ENCODE results near the gene YPEL5.

Gene YPEL5

DNA sequence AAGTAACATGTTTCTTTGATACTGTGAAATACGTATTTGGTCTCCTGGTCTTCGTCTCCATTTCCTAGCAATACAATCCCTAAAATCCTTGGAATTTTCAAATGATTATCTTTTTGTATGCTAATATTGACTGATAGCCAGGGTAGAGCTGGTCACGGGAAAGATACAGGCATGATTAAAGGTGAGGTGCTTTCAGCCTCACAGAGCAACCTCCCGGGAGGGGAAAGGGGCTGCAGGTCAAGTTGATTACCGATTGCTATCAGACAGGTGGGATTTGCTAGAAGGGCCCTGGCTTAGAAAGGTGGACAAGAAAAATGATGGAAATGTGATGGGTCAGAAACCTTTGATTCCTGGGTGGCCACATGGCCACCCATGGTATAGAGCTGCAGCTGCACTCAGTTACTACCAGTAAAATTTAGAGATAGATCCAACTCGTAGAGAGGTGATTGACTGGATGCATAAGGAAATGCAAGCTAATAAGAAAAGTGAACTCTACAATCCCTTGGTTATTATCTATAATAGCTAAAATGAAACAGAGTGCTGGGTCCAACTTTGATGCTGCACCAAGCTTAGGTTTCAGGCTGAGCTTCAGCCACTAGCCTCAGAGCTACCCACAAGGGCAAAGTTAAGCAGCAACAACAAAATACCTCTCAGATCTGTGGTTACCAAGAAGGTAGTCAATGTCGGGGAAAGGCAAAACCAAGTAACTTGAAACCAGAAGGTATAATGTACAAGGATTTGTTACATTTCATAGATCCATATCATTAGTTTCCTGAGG lies 15.3 kb downstream of the YPEL5 start:
- H3K4me3 ChIP-seq (ENCODE audit: low read length) = no peak overlapping the region
- DNase-seq (ENCODE audit: low read depth, low spot score) = no peak

DNA sequence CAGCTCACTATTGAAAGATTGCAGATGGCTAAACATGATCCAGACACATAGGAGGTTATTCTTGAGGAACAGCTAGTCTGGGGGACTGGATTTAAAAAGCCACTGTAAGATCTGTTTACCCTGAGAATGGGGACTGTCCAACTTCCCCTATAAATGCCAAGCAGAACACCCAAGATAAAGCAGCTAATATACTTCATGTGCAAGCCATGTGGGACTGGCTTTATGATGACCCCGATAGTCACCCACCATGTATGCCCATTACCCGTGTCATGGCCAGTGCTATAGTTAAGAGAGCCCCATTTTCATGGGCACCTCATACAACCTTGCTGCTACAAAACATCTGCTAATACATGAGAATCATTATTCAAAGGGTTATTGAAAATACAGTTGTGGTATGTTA lies 16.0 kb downstream of the YPEL5 start:
- H3K4me3 ChIP-seq (ENCODE audit: low read length) = no peak overlapping the region
- no peak for DNase-seq (ENCODE audit: low read depth, low spot score)

DNA sequence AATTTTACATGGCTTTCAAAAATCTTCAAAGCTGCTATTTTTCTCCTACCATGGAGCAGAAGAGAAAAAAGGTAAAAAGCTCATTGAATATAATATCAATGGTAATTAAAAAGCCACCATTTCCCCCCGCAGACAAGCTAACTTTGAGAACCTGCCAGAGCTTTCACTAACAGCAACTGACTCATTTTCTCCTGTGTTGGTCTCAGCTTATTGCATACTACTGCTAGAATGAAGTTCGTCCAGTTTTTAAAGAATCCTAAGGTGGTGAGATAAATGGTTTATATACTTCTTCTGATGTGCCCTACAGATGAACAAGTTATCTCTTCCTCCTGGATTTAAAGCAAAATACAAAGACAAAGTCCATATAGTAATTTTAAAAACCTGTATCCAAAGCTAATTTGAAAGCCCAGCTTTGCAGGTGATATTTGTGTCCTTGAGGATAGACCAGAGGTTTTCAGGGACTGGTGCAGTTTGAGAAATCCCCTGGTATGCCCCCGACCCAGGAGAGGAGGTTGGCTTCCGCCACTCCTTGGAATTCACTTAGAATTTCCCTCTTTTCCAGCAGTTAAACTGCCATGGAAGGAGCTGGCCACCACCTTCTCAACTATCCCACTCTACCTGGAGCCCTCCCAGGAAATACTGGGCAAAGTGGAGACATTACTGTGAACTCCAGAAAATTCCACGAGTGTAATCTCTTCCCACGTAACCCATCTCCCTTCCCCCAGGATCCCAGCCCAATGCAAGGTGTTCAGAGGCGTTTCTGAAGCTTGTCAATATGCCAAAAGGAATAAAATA lies 17.5 kb downstream of the YPEL5 start:
- no peak overlapping the region for H3K4me3 ChIP-seq (ENCODE audit: low read length)
- DNase-seq (ENCODE audit: low read depth, low spot score) = no peak

DNA sequence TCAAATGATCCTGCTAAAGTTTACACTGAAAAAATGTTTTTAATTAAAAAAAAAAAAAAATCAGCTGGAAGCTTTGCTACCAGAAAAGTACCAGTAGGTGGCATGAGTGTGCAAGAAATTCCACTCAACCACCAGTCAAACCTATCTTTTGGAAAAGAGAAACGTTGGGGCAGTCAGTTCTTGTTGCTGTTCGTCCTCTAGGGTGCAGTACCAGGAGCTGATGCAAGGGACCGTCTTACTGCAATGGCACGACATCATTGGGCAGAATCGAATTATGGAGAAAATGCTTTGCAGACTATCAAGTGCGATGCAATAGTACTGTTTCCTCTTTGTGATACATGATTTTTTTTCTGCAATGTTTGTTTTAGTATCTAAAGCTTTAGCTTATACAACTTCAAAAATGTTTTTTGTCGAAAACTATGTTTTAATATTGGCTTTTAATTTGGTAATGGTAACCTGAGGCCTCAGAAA lies 18.3 kb downstream of the YPEL5 start:
- no peak overlapping the region for H3K4me3 ChIP-seq (ENCODE audit: low read length)
- peak; percentile 84 for DNase-seq (ENCODE audit: low read depth, low spot score)

DNA sequence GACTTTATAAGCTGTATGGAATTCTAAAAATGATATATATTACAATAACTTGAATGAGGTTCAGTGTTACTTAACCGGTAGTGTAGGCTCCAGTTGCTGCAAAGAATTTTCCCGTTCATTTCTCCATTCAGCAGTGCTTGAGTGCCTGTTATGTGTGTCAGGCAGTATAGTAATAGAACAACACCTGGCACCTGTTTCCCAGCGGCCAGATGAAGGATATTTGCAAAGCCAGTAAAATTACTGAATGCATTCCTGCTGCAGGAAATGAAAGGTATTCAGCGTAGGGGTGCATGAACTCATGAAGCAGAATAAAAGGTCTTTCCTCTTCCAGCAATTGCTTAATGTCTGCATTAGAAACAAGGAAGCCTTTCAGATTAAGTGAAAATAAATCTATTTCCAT lies 18.8 kb downstream of the YPEL5 start:
- H3K4me3 ChIP-seq (ENCODE audit: low read length) = no peak overlapping the region
- DNase-seq (ENCODE audit: low read depth, low spot score) = no peak

DNA sequence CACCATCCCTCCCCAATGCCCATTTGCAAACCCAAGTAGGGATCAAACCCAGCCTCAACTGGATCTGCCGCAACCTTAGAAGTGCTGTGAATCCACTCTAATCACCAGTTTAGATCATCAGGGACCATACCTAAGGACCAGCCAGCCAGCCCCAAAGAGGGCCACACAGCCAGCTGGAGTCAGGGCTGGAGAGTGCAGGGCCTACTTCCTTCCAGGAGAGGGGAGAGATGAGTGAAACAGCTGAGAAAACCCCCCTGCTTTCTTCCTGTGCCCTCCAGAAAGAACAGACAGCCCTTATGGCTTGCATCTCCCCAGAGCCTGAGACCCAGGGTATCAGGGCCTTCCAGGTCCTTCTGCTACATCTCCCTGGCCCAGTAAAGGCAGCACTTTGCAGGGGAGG lies 25.8 kb downstream of the YPEL5 start:
- DNase-seq (ENCODE audit: low read depth, low spot score) = no peak
- no peak overlapping the region for H3K4me3 ChIP-seq (ENCODE audit: low read length)

DNA sequence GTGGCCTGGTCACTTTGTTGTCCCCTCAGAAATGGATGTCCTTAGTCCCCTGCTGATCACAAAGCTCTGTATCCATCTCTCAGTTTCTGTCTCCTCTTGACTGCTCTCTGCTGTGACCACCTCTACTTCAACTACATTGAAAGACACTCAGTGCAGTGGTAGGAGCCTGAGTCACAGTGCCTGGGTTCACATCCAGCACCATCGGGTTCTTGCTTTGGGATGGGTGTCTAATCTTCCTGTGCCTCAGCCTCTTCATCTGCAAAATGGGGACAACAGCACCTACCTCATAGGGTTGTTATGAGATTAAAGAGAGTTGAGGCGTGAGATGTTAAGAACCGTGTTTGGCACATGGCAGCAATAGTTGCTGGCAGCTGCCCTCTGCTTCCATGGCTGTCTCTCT lies 30.6 kb downstream of the YPEL5 start:
- no peak overlapping the region for H3K4me3 ChIP-seq (ENCODE audit: low read length)
- no peak for DNase-seq (ENCODE audit: low read depth, low spot score)

DNA sequence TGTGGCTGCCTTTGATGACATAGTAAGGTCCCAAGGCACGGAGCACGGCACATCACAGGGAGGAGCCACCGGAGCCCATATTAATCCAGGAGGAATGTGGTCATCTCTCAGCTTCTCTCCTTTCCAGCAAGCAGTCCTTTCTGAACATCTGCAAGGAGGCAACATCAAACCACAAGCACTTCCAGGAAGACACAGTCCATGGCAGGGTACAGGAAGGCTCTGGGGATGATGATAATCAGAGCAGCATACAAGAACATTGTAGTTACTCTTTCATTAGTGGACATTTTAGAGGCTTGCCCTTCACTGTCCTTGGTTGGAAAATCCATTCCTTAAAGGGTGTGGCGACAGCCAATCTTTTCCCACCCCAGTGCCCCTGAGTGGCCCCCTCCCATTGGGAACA lies 31.1 kb downstream of the YPEL5 start:
- DNase-seq (ENCODE audit: low read depth, low spot score) = no peak
- H3K4me3 ChIP-seq (ENCODE audit: low read length) = no peak overlapping the region

DNA sequence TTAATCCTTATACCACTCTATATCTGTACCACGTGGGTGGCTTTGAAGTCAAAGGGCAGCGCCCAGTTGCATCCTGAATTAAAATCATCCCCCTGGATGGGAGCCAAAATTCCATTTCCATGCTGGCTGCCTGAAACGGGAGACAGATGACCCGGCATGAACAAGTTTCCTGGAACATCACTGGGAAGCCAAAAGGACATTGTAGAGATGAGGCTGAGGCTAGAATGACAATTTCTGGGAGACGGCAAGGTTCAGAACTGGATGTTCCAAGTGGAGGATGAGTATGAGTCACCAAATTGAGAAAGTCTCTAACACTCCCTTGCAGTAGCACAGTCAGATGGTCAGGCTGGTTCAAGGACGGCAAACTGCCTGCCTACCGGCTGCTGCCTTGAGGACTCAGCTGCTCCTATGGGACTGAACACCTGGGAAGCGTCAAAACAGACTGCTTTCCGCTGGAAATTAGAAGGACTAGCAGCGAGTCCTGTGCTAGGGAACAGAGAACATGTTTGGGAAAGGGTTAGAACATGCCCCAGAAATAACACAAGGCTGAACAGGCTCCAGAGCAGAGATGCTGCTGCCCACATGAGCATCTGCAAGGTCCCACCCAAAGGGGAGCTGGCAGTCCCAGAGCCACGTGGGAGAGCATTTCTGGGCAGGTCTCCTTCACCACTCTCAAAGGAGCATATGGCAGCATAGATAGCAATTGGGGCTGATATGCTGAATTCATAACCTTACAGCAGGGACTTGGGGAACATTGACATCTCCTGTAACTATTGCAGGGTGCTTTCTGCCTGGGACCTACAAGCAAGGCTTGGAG lies 32.0 kb downstream of the YPEL5 start:
- no peak for DNase-seq (ENCODE audit: low read depth, low spot score)
- no peak overlapping the region for H3K4me3 ChIP-seq (ENCODE audit: low read length)

DNA sequence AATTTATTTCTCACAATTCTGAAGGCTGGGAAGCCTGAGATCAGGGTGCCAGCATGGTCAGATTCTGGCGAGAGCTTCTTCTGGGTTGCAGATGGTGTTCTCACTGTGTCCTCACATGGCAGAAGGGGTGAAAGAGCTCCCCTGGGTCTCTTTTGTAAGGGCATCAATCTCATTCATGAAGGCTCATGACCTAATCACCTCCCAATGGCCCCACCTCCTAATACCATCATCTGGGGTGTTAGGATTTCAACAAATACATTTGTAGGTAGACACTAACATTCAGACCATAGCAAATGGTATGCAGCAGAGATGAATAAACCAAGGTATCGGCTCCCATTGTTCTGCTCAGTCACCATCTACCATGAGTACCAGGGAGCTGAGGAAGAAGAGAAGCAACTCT lies 32.7 kb downstream of the YPEL5 start:
- no peak for DNase-seq (ENCODE audit: low read depth, low spot score)
- H3K4me3 ChIP-seq (ENCODE audit: low read length) = no peak overlapping the region

DNA sequence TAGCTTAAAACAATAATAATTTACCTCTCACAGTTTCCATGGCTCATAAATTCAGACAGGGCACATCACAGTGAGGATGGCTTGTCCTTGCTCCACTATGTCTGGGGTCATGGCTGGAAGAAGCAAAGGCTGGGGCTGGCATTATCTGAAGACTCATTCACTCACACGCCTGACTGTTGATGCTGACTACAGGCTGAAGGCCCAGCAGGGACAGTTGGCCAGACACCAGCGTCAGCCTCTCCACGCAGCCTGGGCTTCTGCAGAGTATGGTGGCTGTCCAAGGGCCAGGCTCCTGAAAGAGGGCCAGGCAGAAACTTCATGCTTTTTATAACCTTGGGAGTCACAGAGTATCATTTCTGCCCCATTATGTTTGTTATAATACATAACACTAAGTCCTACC lies 33.4 kb downstream of the YPEL5 start:
- no peak for DNase-seq (ENCODE audit: low read depth, low spot score)

DNA sequence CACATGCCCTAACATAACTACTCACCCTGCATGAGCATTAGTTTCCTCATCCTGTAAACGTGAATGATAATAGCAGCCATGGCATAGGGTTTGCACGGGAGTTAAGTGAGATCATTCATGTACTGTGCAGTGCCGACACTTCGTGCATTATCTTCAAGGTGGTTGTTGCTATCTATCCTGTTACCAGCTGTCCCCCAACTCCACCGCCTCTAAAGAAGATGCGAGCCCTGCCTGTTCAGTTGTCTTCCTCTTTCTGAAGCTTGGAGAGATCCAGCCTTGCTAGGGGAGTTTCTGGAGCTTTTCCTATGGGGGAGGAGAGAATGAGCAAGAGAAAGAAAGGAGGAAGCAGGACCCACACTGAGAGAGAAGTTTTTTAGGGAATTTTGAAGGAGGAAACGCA lies 34.4 kb downstream of the YPEL5 start:
- no peak for DNase-seq (ENCODE audit: low read depth, low spot score)
- H3K4me3 ChIP-seq (ENCODE audit: low read length) = no peak overlapping the region

More for the DNA sequence above, 33.4 kb downstream of the YPEL5 start:
- H3K4me3 ChIP-seq (ENCODE audit: low read length) = no peak overlapping the region

DNA sequence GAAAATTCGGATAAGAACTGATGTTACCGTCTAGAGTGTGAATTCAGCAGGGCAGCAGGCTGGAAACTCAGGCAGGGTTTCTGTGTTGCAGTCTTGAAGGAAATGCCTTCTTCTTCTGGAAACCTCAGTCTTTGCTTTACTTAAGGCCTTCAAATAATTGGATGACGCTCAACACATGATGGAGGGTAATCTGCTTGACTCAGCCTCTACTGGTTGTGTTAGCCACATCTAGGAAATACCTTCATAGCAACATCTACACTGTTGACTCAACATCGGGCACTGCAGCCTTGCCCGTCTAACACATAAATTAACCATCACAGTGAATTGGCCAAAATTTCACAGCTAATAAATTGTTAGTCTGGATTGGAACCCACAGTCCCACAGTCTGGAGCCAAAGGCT lies 37.2 kb downstream of the YPEL5 start:
- DNase-seq (ENCODE audit: low read depth, low spot score) = no peak
- no peak overlapping the region for H3K4me3 ChIP-seq (ENCODE audit: low read length)

DNA sequence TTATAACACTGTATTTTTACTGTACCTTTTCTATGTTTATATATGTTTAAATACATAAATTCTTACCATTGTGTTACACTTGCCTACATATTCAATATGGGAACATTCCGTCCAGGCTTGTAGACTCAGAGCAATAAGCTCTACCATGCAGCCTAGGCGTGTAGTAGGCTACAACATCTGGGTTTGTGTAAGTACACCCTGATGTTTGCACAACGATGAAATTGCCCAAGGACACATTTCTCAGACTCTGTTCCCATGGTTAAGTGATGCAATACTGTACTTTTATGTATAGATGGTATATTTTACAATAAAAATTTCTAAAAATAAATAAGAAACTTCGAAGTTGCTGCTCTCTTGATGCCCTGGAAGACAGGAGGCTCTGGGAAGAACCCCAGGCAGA lies 38.4 kb downstream of the YPEL5 start:
- no peak for DNase-seq (ENCODE audit: low read depth, low spot score)
- no peak overlapping the region for H3K4me3 ChIP-seq (ENCODE audit: low read length)

DNA sequence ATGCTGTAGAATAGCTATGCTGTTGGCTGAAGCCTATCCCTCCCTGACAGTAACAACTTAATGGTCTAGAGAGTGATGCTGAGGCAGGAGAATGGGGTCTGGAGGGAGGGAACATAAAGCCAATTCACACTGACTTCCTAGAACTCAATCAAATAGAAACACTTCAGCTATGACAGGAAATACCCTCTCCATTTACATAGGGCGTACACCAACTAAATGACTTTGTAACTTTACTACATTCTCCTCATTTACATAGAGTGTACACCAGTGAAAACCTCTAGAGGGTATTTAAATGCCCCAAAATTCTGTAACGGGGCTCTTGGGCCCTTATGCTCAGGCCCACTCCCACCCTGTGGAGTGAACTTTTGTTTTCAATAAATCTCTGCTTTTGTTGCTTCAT lies 41.5 kb downstream of the YPEL5 start:
- DNase-seq (ENCODE audit: low read depth, low spot score) = no peak
- H3K4me3 ChIP-seq (ENCODE audit: low read length) = no peak overlapping the region

DNA sequence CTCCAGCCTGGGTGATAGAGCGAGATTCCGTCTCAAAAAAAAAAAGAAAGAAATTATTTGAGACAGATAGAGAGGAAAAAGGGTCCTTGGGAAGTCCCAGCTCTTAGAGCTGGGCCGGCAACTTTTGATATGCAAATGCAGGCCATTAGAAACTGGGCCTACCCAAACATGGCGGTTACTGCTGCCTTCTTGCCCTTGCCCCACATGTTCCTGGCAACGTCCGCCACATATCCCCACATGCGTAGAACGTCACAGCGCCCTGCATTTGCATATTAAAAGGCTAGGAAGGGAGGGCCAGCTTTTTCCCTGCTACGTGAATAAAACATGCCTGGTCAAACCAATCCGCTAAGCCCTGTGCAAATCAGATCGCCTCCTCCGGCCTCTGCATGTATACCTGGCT lies 43.8 kb downstream of the YPEL5 start:
- DNase-seq (ENCODE audit: low read depth, low spot score) = no peak
- H3K4me3 ChIP-seq (ENCODE audit: low read length) = no peak overlapping the region

DNA sequence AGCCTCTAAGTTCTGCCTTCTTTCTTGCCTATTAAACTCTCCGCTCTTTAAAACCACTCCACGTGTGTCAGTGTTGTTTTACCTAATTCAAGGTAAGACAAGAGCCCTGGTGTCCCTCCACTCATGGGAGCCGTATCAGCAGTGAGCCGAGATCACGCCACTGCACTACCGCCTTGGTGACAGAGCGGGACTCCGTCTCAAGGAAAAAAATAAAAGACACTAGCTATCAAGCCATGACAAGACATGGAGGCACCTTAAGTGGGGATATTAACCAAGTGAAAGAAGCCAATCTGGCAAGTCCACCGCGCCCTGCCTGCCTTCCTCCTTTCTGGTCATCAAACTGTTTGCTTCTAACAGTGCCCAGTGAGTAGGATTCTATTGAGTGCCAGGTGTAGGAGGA lies 44.3 kb downstream of the YPEL5 start:
- no peak for DNase-seq (ENCODE audit: low read depth, low spot score)
- no peak overlapping the region for H3K4me3 ChIP-seq (ENCODE audit: low read length)

DNA sequence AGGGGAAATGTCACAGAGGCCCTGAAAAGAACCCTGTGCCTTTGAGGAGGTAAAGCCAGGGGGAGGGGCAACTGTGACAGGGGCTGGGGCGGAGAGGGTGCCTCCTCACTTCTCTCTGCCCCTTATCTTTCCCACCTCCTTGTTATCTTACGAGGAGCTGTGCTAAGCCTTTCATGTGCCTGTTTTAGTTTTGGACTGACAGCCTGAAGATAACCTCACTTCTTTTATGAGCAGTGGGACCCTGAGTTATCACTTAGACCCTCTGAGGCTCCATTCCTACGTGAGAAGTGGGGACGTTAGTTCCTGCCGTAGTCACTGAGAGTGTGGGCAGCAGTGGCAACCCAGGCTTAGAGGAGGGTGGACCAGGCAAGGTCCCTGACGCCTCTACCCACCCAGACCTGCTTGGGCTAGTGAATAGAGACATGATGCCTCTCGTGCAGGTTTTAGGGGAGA lies 45.0 kb downstream of the YPEL5 start:
- H3K4me3 ChIP-seq (ENCODE audit: low read length) = no peak overlapping the region
- no peak for DNase-seq (ENCODE audit: low read depth, low spot score)

DNA sequence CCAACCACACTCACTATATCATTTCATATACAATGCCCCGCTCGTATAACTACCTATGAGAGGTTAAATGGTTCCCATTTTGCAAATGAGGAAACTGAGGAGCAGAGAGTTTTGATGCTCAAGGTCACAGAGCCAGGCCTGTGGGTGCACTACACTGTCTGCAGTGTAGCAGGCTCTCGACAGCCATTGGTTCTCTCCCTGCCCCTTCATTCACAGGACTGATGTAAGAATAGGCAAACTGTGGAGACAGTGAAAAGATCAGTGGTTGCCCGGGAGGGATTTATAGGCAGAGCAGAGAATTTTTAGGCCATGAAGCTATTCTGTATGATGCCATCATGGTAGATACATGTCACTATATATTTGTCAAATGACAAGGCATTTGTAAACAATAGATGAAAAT lies 45.5 kb downstream of the YPEL5 start:
- H3K4me3 ChIP-seq (ENCODE audit: low read length) = no peak overlapping the region
- DNase-seq (ENCODE audit: low read depth, low spot score) = no peak
